ENCODE data around the gene RAD51B. TPM values are rescaled to one million over a fixed set of nuclear protein-coding genes. Genes with fewer than 3 reads are reported as not detected.
"Not testable (repeated sequence)": the region's sequence is repeated elsewhere in the genome, so short reads cannot be mapped to it uniquely, and the experiment has no call there.

RAD51B gene
- total RNA-seq, 4 donors from 2014 or later, result 5.0 to 31.8 (median 20.6) TPM

GRCh38 chr14:68178282-68178681 lies 358.7 kb downstream of the RAD51B start:
- Histone ChIP-seq H3K4me3 (no peak overlapping the region), H3K27ac (peak overlapping the region in 2 of 4 donors; percentile 27 to 28), H3K4me1 (peaks cover 15 to 57% (median 28%) of the 10 kb centered on the region in 4 donors), H3K27me3 (no peaks in the 10 kb centered on the region), H3K36me3 (no peaks in the 10 kb centered on the region), H3K9me3 (no peaks in the 10 kb centered on the region)
- no peak for TF ChIP-seq POLR2AphosphoS5 (IDR thresholded peaks at IDR 0.05)
- no peak for TF ChIP-seq EP300 (IDR thresholded peaks at IDR 0.05; ENCODE audit: low read depth)
- no peak for TF ChIP-seq CTCF (IDR thresholded peaks at IDR 0.05)
- no peak for TF ChIP-seq POLR2A (IDR thresholded peaks at IDR 0.05)
- no peak for DNase-seq
- intact Hi-C loops (cut with DNase I; ENCODE audit: low total_unique reads) (no loop called here), in situ Hi-C loops (cut with MboI; ENCODE audit: low pct_ligation_motif_present in 1 of 4, low pct_unique_long_range_greater_than_20kb in 1 of 4, low sequenced_read_pairs in 3 of 4) (no loop called here)
- 65 to 73% methylated on average over 2 of the region's 2 CpGs for WGBS, 2 donors (ENCODE audit: low coverage in 1 of 2)

- Histone ChIP-seq H3K4me1 (peaks cover 5 to 43% (median 17%) of the 10 kb centered on the region in 4 donors), H3K36me3 (no peaks in the 10 kb centered on the region), H3K9me3 (no peaks in the 10 kb centered on the region), H3K27ac (peak overlapping the region in 3 of 4 donors; percentile 0 to 43 (median 1)), H3K4me3 (no peak overlapping the region), H3K27me3 (no peaks in the 10 kb centered on the region)
- TF ChIP-seq POLR2AphosphoS5 (IDR thresholded peaks at IDR 0.05) (no peak), CTCF (IDR thresholded peaks at IDR 0.05) (no peak), EP300 (IDR thresholded peaks at IDR 0.05; ENCODE audit: low read depth) (no peak), POLR2A (IDR thresholded peaks at IDR 0.05) (no peak)
- no peak for DNase-seq
- intact Hi-C loops (cut with DNase I; ENCODE audit: low total_unique reads), result no loop called here
- WGBS, 2 donors (ENCODE audit: low coverage in 1 of 2), result 65% methylated on average over 3 of the region's 3 CpGs
- in situ Hi-C loops (cut with MboI; ENCODE audit: low pct_ligation_motif_present in 1 of 4, low pct_unique_long_range_greater_than_20kb in 1 of 4, low sequenced_read_pairs in 3 of 4), result no loop called here
Observed at GRCh38 chr14:68181519-68182326, 362.1 kb downstream of the RAD51B start.

- TF ChIP-seq POLR2A (IDR thresholded peaks at IDR 0.05) (no peak), POLR2AphosphoS5 (IDR thresholded peaks at IDR 0.05) (no peak), EP300 (IDR thresholded peaks at IDR 0.05; ENCODE audit: low read depth) (no peak), CTCF (IDR thresholded peaks at IDR 0.05) (no peak)
- in situ Hi-C loops (cut with MboI; ENCODE audit: low pct_ligation_motif_present in 1 of 4, low pct_unique_long_range_greater_than_20kb in 1 of 4, low sequenced_read_pairs in 3 of 4), result no loop called here
- Histone ChIP-seq H3K36me3 (no peaks in the 10 kb centered on the region), H3K4me1 (peaks cover 5 to 41% (median 17%) of the 10 kb centered on the region in 4 donors), H3K27ac (peak overlapping the region in 2 of 4 donors; percentile 0 to 1), H3K27me3 (no peaks in the 10 kb centered on the region), H3K9me3 (no peaks in the 10 kb centered on the region), H3K4me3 (no peak overlapping the region)
- DNase-seq, result no peak
- intact Hi-C loops (cut with DNase I; ENCODE audit: low total_unique reads), result no loop called here
- WGBS, 2 donors (ENCODE audit: low coverage in 1 of 2), result 70 to 79% methylated on average over 4 to 5 of the region's 5 CpGs
Observed at GRCh38 chr14:68182492-68182891, 362.9 kb downstream of the RAD51B start.

GRCh38 chr14:68186500-68187276 lies 367.1 kb downstream of the RAD51B start:
- H3K4me3 ChIP-seq; intact Hi-C loops (cut with DNase I; ENCODE audit: low total_unique reads); H3K27ac ChIP-seq; H3K27me3 ChIP-seq; H3K9me3 ChIP-seq; in situ Hi-C loops (cut with MboI; ENCODE audit: low pct_ligation_motif_present in 1 of 4, low pct_unique_long_range_greater_than_20kb in 1 of 4, low sequenced_read_pairs in 3 of 4); DNase-seq; H3K36me3 ChIP-seq: not testable (repeated sequence)
- H3K4me1 ChIP-seq, result peaks cover 0 to 24% (median 13%) of the 10 kb centered on the region in 4 donors
- 90 to 98% methylated on average over 2 to 5 of the region's 5 CpGs for WGBS, 2 donors (ENCODE audit: low coverage in 1 of 2)
